Heart right ventricle (tissue), 16 donors: ENCODE data around the gene STAT5B. TPM values are rescaled to one million over a fixed set of nuclear protein-coding genes. Genes with fewer than 3 reads are reported as not detected.

Experiments used
- ATAC-seq, 8 donors: fragments of 200-7000 bp; cut with Tn5 transposase; one replicate each; pipeline ENCODE4 v1.9.1; 2020; ENCODE audit warnings: mild to moderate bottlenecking in 8 of 8, moderate library complexity in 8 of 8, moderate number of reproducible peaks in 1 of 8
- DNase-seq, 2 donors: peaks; one replicate each; pipeline ENCODE4 v3.0.0-alpha.2; 2020
- H3K27ac ChIP-seq, 10 donors: fragments of 200-600 bp; sonication (generic) in 2 of 10; one replicate each; pipeline versions ENCODE4 v1.5.0 to v1.8.0; 2020 to 2022; ENCODE audit warnings: mild to moderate bottlenecking in 3 of 10
- H3K27me3 ChIP-seq, 7 donors: fragments of 200-600 bp; one replicate each; pipeline ENCODE4 v1.8.0; 2021 to 2022; ENCODE audit warnings: mild to moderate bottlenecking in 2 of 7
- H3K36me3 ChIP-seq, 9 donors: fragments of 200-600 bp; sonication (generic) in 1 of 9; one replicate each; pipeline versions ENCODE4 v1.5.0 to v1.8.0; 2020 to 2022; ENCODE audit warnings: mild to moderate bottlenecking in 2 of 9
- H3K4me1 ChIP-seq, 9 donors: fragments of 200-600 bp; sonication (generic) in 1 of 9; one replicate each; pipeline versions ENCODE4 v1.5.0 to v1.8.0; 2020 to 2022; ENCODE audit warnings: mild to moderate bottlenecking in 4 of 9
- H3K4me3 ChIP-seq, 10 donors: fragments of 200-600 bp; sonication (generic) in 2 of 10; one replicate each; pipeline versions ENCODE4 v1.5.0 to v1.8.0; 2020 to 2022; ENCODE audit warnings: mild to moderate bottlenecking in 7 of 10, moderate library complexity in 2 of 10
- H3K9me3 ChIP-seq, 11 donors: fragments of 200-600 bp in 10 of 11; sonication (generic) in 2 of 11; one replicate each; pipeline versions ENCODE4 v1.5.0 to v1.8.0; 2013 to 2022; ENCODE audit warnings: mild to moderate bottlenecking in 2 of 11, control low read depth in 1 of 11, moderate library complexity in 1 of 11
- WGBS, 2 donors: extraction: QIAGEN DNeasy Blood & Tissue Kit; methylation state at CpG; one replicate each; pipeline ENCODE4 v1.1.7; 2013; ENCODE audit warnings: inconsistent platforms in 1 of 2; 5-methylcytosine and 5-hydroxymethylcytosine counted together
- intact Hi-C, 10 donors: fragments of 100-400 bp; cut with DNase I; formaldehyde crosslinking; loops; one replicate each; pipeline versions ENCODE4 v1.11.1 to v1.14.2; 2022
- polyA plus RNA-seq, 2 donors: library from polyadenylated mRNA; stranded (reverse); fragments of 200-250 nt; gene quantifications; one replicate each; pipeline ENCODE4 v1.2.3, GENCODE V29; 2013
- total RNA-seq, 10 donors: library from RNA; stranded (reverse); fragmentation: NEBNext Ultra II Directional in 3 of 10; extraction: Animal tissue kit (Norgen Biotek cat#: 25700) in 3 of 10; gene quantifications; one replicate each; pipeline versions ENCODE4 v1.2.1 to v1.2.4, GENCODE V29; 2021 to 2023
- TF ChIP-seq, protein P1 (sequence below), 9 donors: fragments of 200-600 bp; sonication (generic) in 2 of 9; IDR thresholded peaks; one replicate each; pipeline versions ENCODE4 v1.5.0 to v1.8.0; 2021 to 2022; ENCODE audit warnings: antibody characterized with exemption in 9 of 9, mild to moderate bottlenecking in 5 of 9, moderate library complexity in 1 of 9
- donor health status: Arrhythmogenic right ventricular cardiomyopathy.
- donor health status: ischemic (EF 13 %, LVEDD 7.1; RV severe dilation, severe dysfunction).
- donor health status: healthy with polysubstance abuse.
- donor health status: DM: no; HTN: yes; CAD: no.
- donor health status: DM: no; HTN: no; CAD: no.
- donor health status: ischemic (EF 25% LVEDD 6.9; RV normal size, moderate dysfunction).
- donor health status: ischemic (EF 25% LVEDD 5.7; RV mildly dilated, moderate dysfunction).
- donor health status: healthy.
- donor health status: DM: yes; HTN: yes; CAD: no.
- donor health status: Ischemic cardiomyopathy.
- donor health status: ischemic (EF 35%, LVEDD 5.7; RV mildly dilated, moderate dysfunction).
- donor health status: nonischemic (EF 11% LVEDD 7.7; RV severe dilation, severe dysfunction).
- donor health status: DM: yes; HTN: yes; CAD: no.
- donor health status: PGD.
- donor health status: ischemic (EF 29% LVEDD 5.4; RV normal size, mild dysfunction).
- donor health status: nonischemic (EF 23%, LVEDD 6.1; RV moderate dilation, normal function).

The STAT5B gene
- total and polyA plus RNA-seq, 12 donors = 14.4 to 34.7 (median 30.1) TPM

GRCh38 chr17:42227849-42228700 is 48.1 kb downstream of the STAT5B start:
- peaks cover 4 to 33% (median 20%) of the 10 kb centered on the region in 9 donors for H3K4me1 ChIP-seq
- no peaks in the 10 kb centered on the region for H3K9me3 ChIP-seq
- H3K27ac ChIP-seq = peak overlapping the region in 8 of 10 donors; percentile 17 to 72 (median 52)
- no peak overlapping the region for H3K4me3 ChIP-seq
- ATAC-seq (peak in 5 of 8 donors; percentile 38 to 57 (median 55)), DNase-seq (no peak)
- H3K36me3 ChIP-seq = peaks cover 0 to 57% (median 15%) of the 10 kb centered on the region in 9 donors
- 55 to 63% methylated on average over 11 of the region's 11 CpGs for WGBS, 2 donors
- TF ChIP-seq, protein P1, sequence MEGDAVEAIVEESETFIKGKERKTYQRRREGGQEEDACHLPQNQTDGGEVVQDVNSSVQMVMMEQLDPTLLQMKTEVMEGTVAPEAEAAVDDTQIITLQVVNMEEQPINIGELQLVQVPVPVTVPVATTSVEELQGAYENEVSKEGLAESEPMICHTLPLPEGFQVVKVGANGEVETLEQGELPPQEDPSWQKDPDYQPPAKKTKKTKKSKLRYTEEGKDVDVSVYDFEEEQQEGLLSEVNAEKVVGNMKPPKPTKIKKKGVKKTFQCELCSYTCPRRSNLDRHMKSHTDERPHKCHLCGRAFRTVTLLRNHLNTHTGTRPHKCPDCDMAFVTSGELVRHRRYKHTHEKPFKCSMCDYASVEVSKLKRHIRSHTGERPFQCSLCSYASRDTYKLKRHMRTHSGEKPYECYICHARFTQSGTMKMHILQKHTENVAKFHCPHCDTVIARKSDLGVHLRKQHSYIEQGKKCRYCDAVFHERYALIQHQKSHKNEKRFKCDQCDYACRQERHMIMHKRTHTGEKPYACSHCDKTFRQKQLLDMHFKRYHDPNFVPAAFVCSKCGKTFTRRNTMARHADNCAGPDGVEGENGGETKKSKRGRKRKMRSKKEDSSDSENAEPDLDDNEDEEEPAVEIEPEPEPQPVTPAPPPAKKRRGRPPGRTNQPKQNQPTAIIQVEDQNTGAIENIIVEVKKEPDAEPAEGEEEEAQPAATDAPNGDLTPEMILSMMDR (IDR thresholded peaks at IDR 0.05) = no peak
- intact Hi-C loops = loop anchor here in 3 of 10 donors (10.0 kb wide), 2 partner anchors 47 to 57 kb away; partner anchors contain the start of genes STAT5A (in 2 of the 3) and STAT5B (in 1 of the 3)
- H3K27me3 ChIP-seq = no peaks in the 10 kb centered on the region

GRCh38 chr17:42225646-42226045 is 50.5 kb downstream of the STAT5B start:
- Histone ChIP-seq H3K36me3 (peaks cover 0 to 65% (median 17%) of the 10 kb centered on the region in 9 donors), H3K9me3 (no peaks in the 10 kb centered on the region), H3K27me3 (no peaks in the 10 kb centered on the region), H3K27ac (no peak overlapping the region), H3K4me1 (peaks cover 4 to 32% (median 20%) of the 10 kb centered on the region in 9 donors), H3K4me3 (no peak overlapping the region)
- intact Hi-C loops = loop anchor here in 3 of 10 donors (10.0 kb wide), 2 partner anchors 49 to 59 kb away; partner anchors contain the start of genes STAT5A (in 2 of the 3) and STAT5B (in 1 of the 3)
- 88 to 98% methylated on average over 5 of the region's 5 CpGs for WGBS, 2 donors
- no peak for ATAC-seq
- DNase-seq = no peak
- TF ChIP-seq, protein P1 (IDR thresholded peaks at IDR 0.05) = no peak

GRCh38 chr17:42224651-42225050 is 51.5 kb downstream of the STAT5B start:
- DNase-seq (no peak), ATAC-seq (no peak)
- no peak overlapping the region for H3K27ac ChIP-seq
- H3K4me3 ChIP-seq = no peak overlapping the region
- H3K36me3 ChIP-seq = peaks cover 0 to 73% (median 19%) of the 10 kb centered on the region in 9 donors
- WGBS, 2 donors = 97 to 98% methylated on average over 6 of the region's 6 CpGs
- H3K27me3 ChIP-seq = no peaks in the 10 kb centered on the region
- intact Hi-C loops = loop anchor here in 3 of 10 donors (10.0 kb wide), 2 partner anchors 50 to 60 kb away; partner anchors contain the start of genes STAT5A (in 2 of the 3) and STAT5B (in 1 of the 3)
- H3K9me3 ChIP-seq = no peaks in the 10 kb centered on the region
- H3K4me1 ChIP-seq = peaks cover 4 to 32% (median 20%) of the 10 kb centered on the region in 9 donors
- TF ChIP-seq, protein P1 (IDR thresholded peaks at IDR 0.05) = no peak
